IPS-15b (cell line): ENCODE data around the gene ABCG1.

Experiments used
- H3K27me3 ChIP-seq: one replicate; pipeline ENCODE4 v1.6.1; 2013; ENCODE audit warnings: low read length; ENCODE audit not compliant: control insufficient read depth, insufficient read depth
- H3K36me3 ChIP-seq: one replicate; pipeline ENCODE4 v1.6.1; 2013; ENCODE audit warnings: low read length; ENCODE audit not compliant: control insufficient read depth, insufficient read depth
- H3K4me1 ChIP-seq: one replicate; pipeline ENCODE4 v1.6.1; 2013; ENCODE audit warnings: mild to moderate bottlenecking, low read length; ENCODE audit not compliant: control insufficient read depth, insufficient read depth
- H3K4me3 ChIP-seq: one replicate; pipeline ENCODE4 v1.5.1; 2013; ENCODE audit warnings: low read depth, low read length
- H3K9ac ChIP-seq: one replicate; pipeline ENCODE4 v1.6.1; 2013; ENCODE audit warnings: low read depth, mild to moderate bottlenecking, low read length
- H3K9me3 ChIP-seq: one replicate; pipeline ENCODE4 v1.6.1; 2013; ENCODE audit warnings: mild to moderate bottlenecking, low read length; ENCODE audit not compliant: control insufficient read depth, insufficient read depth

The ABCG1 gene

GRCh38 chr21:42221581-42222345 is 2.8 kb downstream of the ABCG1 start:
- Histone ChIP-seq H3K4me3 (no peak overlapping the region), H3K9me3 (no peaks in the 10 kb centered on the region), H3K27me3 (peaks cover 50% of the 10 kb centered on the region), H3K9ac (no peak overlapping the region), H3K4me1 (no peaks in the 10 kb centered on the region), H3K36me3 (no peaks in the 10 kb centered on the region)

GRCh38 chr21:42222386-42222785 is 3.4 kb downstream of the ABCG1 start:
- Histone ChIP-seq H3K4me1 (no peaks in the 10 kb centered on the region), H3K9ac (no peak overlapping the region), H3K27me3 (peaks cover 45% of the 10 kb centered on the region)

GRCh38 chr21:42222821-42223390 is 4.0 kb downstream of the ABCG1 start:
- H3K27me3 ChIP-seq, result peaks cover 42% of the 10 kb centered on the region
- H3K9ac ChIP-seq, result no peak overlapping the region
- H3K4me1 ChIP-seq, result no peaks in the 10 kb centered on the region
- no peaks in the 10 kb centered on the region for H3K9me3 ChIP-seq
- H3K4me3 ChIP-seq, result no peak overlapping the region
- H3K36me3 ChIP-seq, result no peaks in the 10 kb centered on the region

More at GRCh38 chr21:42222386-42222785, 3.4 kb downstream of the ABCG1 start:
- Histone ChIP-seq H3K9me3 (no peaks in the 10 kb centered on the region), H3K4me3 (no peak overlapping the region), H3K36me3 (no peaks in the 10 kb centered on the region)

- no peak overlapping the region for H3K4me3 ChIP-seq
- H3K4me1 ChIP-seq, result no peaks in the 10 kb centered on the region
- no peak overlapping the region for H3K9ac ChIP-seq
- H3K36me3 ChIP-seq, result no peaks in the 10 kb centered on the region
- H3K27me3 ChIP-seq, result peaks cover 35% of the 10 kb centered on the region
- H3K9me3 ChIP-seq, result no peaks in the 10 kb centered on the region
Observed at GRCh38 chr21:42223826-42224575, 5.1 kb downstream of the ABCG1 start.

- Histone ChIP-seq H3K4me1 (no peaks in the 10 kb centered on the region), H3K27me3 (peaks cover 32% of the 10 kb centered on the region), H3K9me3 (no peaks in the 10 kb centered on the region)
Observed at GRCh38 chr21:42225042-42225441, 6.1 kb downstream of the ABCG1 start.

DNA sequence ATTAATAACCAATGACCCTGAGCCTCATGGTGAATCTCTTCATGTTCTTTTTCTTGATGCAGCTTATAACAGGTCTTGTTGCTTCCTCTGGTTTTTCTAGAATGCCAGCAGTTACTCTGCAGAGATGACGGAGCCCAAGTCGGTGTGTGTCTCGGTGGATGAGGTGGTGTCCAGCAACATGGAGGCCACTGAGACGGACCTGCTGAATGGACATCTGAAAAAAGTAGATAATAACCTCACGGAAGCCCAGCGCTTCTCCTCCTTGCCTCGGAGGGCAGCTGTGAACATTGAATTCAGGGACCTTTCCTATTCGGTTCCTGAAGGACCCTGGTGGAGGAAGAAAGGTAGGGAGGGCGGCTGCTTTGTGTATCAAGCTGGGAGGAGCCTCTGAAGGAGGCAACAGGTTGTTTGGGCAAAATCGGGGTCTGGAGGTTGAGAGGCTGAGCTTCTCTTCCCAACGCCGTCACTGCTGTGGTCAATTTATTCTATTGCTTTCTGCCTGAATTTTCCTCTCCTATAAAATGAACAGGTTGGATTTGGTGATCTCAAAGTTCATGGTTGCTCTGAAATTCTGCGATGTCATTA is 6.7 kb downstream of the ABCG1 start:
- Histone ChIP-seq H3K4me1 (no peaks in the 10 kb centered on the region), H3K36me3 (no peaks in the 10 kb centered on the region), H3K27me3 (peaks cover 28% of the 10 kb centered on the region), H3K9ac (no peak overlapping the region), H3K9me3 (no peaks in the 10 kb centered on the region), H3K4me3 (no peak overlapping the region)

More at GRCh38 chr21:42225042-42225441, 6.1 kb downstream of the ABCG1 start:
- no peak overlapping the region for H3K4me3 ChIP-seq
- H3K36me3 ChIP-seq, result no peaks in the 10 kb centered on the region
- H3K9ac ChIP-seq, result no peak overlapping the region

GRCh38 chr21:42226626-42227025 is 7.7 kb downstream of the ABCG1 start:
- Histone ChIP-seq H3K36me3 (no peaks in the 10 kb centered on the region), H3K4me1 (no peaks in the 10 kb centered on the region), H3K9me3 (no peaks in the 10 kb centered on the region), H3K9ac (no peak overlapping the region), H3K27me3 (peaks cover 19% of the 10 kb centered on the region), H3K4me3 (no peak overlapping the region)

GRCh38 chr21:42227909-42228708 is 9.2 kb downstream of the ABCG1 start:
- H3K9me3 ChIP-seq, result no peaks in the 10 kb centered on the region
- no peak overlapping the region for H3K4me3 ChIP-seq
- peaks cover 21% of the 10 kb centered on the region for H3K27me3 ChIP-seq
- H3K9ac ChIP-seq, result no peak overlapping the region
- H3K36me3 ChIP-seq, result no peaks in the 10 kb centered on the region
- no peaks in the 10 kb centered on the region for H3K4me1 ChIP-seq

DNA sequence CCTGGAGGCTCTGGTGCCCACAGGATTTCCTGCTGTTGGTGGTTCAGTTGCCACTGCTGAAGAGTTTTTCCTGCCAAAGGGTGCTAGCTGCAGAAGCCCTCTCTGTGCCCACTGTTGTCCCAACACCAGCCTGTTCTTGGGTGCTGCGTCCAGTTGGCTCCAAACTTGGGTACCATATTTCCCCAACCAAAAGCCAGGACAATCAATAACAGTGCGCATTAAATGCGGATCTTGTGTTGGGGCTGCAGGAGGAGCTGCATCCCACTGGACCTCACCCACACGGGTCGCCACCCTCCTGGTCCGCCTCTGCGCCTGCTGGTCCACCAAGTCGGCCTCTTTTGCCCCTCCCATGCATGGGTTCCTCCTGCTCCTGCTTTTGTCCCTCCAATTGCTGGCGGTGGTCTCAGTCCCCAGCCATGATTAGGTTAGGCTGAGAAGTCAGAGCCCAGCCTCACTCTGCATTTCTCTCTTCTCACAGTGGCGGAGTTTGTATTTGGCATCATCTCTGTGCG is 9.8 kb downstream of the ABCG1 start:
- H3K27me3 ChIP-seq, result peaks cover 20% of the 10 kb centered on the region
- H3K9ac ChIP-seq, result no peak overlapping the region
- no peaks in the 10 kb centered on the region for H3K4me1 ChIP-seq
- no peak overlapping the region for H3K4me3 ChIP-seq
- H3K9me3 ChIP-seq, result no peaks in the 10 kb centered on the region
- no peaks in the 10 kb centered on the region for H3K36me3 ChIP-seq

DNA sequence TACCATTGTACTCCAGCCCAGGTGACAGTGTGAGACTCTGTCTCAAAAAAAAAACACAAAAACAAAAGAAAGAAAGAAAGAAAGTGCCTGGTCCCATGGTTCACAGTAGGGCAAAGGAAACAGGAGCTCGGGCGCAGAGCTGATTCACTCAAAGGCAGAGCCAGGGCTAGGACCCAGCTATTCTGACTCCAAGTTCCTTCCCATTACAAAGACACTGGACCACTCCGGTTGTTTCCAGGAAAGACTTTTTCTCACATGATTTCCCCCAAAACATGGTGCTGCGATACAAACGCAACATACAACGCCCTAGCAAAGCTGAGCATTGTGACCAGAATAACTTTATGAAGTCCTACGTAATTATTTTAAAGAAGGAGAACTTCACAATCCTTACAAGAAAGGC is 10.7 kb downstream of the ABCG1 start:
- H3K4me1 ChIP-seq, result peaks cover 4% of the 10 kb centered on the region
- no peaks in the 10 kb centered on the region for H3K9me3 ChIP-seq
- no peak overlapping the region for H3K9ac ChIP-seq
- H3K27me3 ChIP-seq, result peaks cover 27% of the 10 kb centered on the region
- H3K4me3 ChIP-seq, result no peak overlapping the region
- H3K36me3 ChIP-seq, result no peaks in the 10 kb centered on the region

DNA sequence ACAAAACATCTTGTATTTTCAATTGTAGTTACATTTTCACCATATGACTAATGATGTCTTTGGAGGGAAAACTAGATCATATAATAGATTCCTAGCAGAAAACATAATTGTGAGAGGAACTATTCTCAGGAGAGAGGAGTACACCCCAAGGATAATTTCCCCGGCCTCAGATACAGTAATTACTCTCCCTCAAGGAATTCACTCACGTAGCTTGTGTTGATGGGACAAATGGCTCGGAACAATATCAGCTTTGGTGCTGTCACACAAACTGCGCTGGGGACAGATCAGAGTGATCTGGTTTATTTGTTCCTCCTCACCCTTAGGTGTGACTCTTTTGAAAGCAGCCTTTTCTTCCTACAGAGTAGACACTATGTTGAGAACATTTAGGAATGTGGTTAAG is 11.2 kb downstream of the ABCG1 start:
- Histone ChIP-seq H3K36me3 (no peaks in the 10 kb centered on the region), H3K9ac (no peak overlapping the region), H3K9me3 (no peaks in the 10 kb centered on the region), H3K4me1 (peaks cover 4% of the 10 kb centered on the region), H3K4me3 (no peak overlapping the region), H3K27me3 (peaks cover 28% of the 10 kb centered on the region)
